Urinary bladder (tissue), 4 donors: ENCODE results near the gene NFKBIB. TPM values are rescaled to one million over a fixed set of nuclear protein-coding genes. Genes with fewer than 3 reads are reported as not detected.
"Not testable (repeated sequence)": the region's sequence is repeated elsewhere in the genome, so short reads cannot be mapped to it uniquely, and the experiment has no call there.

Source experiments
- DNase-seq: peaks from one replicate; pipeline ENCODE4 v3.0.0-alpha.2; 2015; ENCODE audit errors: extremely low spot score
- H3K27ac ChIP-seq: one replicate; pipeline ENCODE4 v1.5.1; 2013; ENCODE audit warnings: low read depth, mild to moderate bottlenecking, moderate library complexity
- H3K36me3 ChIP-seq: one replicate; pipeline ENCODE4 v1.6.1; 2013; ENCODE audit warnings: mild to moderate bottlenecking, moderate library complexity; ENCODE audit not compliant: insufficient read depth
- H3K4me1 ChIP-seq: one replicate; pipeline ENCODE4 v1.6.1; 2013; ENCODE audit warnings: mild to moderate bottlenecking, moderate library complexity; ENCODE audit not compliant: insufficient read depth
- H3K4me3 ChIP-seq: one replicate; pipeline ENCODE4 v1.5.1; 2013; ENCODE audit warnings: low read depth, low read length
- WGBS: extraction: QIAGEN DNeasy Blood & Tissue Kit; methylation state at CpG from one replicate; pipeline ENCODE4 v1.1.7; 2013; 5-methylcytosine and 5-hydroxymethylcytosine counted together
- polyA plus RNA-seq: library from polyadenylated mRNA; stranded (reverse); fragments of 200-250 nt; gene quantifications from one replicate; pipeline ENCODE4 v1.2.3, GENCODE V29; 2013
- total RNA-seq: library from RNA; depleted of rRNA; stranded (reverse); fragments of >200 nt; gene quantifications from one replicate; pipeline ENCODE4 v1.2.3, GENCODE V29; 2014
- donor health status: healthy with polysubstance abuse.
- donor health status: healthy.

NFKBIB gene
- total and polyA plus RNA-seq, 2 donors: 3.4 to 39.1 TPM

GRCh38 chr19:38867171-38867780 is 32.5 kb upstream of the NFKBIB start:
- DNase-seq: no peak
- Histone ChIP-seq H3K4me1 (peaks cover 2% of the 10 kb centered on the region), H3K4me3 (no peak overlapping the region), H3K36me3 (no peaks in the 10 kb centered on the region), H3K27ac (no peak overlapping the region)
- 88% methylated on average over 10 of the region's 10 CpGs for WGBS

GRCh38 chr19:38868551-38868950 is 31.2 kb upstream of the NFKBIB start:
- Histone ChIP-seq H3K4me3 (no peak overlapping the region), H3K27ac (no peak overlapping the region), H3K4me1 (peaks cover 2% of the 10 kb centered on the region), H3K36me3 (no peaks in the 10 kb centered on the region)
- DNase-seq: no peak
- WGBS: 91% methylated on average over 6 of the region's 6 CpGs

- WGBS: 14% methylated on average over 34 of the region's 34 CpGs
- no peak for DNase-seq
- Histone ChIP-seq H3K4me3 (peak overlapping the region; percentile 40), H3K4me1 (peaks cover 2% of the 10 kb centered on the region), H3K27ac (no peak overlapping the region), H3K36me3 (no peaks in the 10 kb centered on the region)
Measured at GRCh38 chr19:38869160-38869835, 30.5 kb upstream of the NFKBIB start.

GRCh38 chr19:38869836-38870607 is 29.7 kb upstream of the NFKBIB start:
- no peaks in the 10 kb centered on the region for H3K36me3 ChIP-seq
- H3K4me3 ChIP-seq: peak overlapping the region; percentile 40
- no peaks in the 10 kb centered on the region for H3K4me1 ChIP-seq
- no peak for DNase-seq
- no peak overlapping the region for H3K27ac ChIP-seq
- WGBS: 17% methylated on average over 62 of the region's 62 CpGs

- Histone ChIP-seq H3K4me1 (no peaks in the 10 kb centered on the region), H3K4me3 (no peak overlapping the region), H3K36me3 (no peaks in the 10 kb centered on the region), H3K27ac (no peak overlapping the region)
- DNase-seq: no peak
- WGBS: 90% methylated on average over 19 of the region's 19 CpGs
Measured at GRCh38 chr19:38870612-38871011, 29.2 kb upstream of the NFKBIB start.

GRCh38 chr19:38873400-38873799 is 26.4 kb upstream of the NFKBIB start:
- H3K36me3 ChIP-seq, H3K4me1 ChIP-seq, H3K4me3 ChIP-seq, H3K27ac ChIP-seq, DNase-seq: not testable (repeated sequence)
- WGBS: 77% methylated on average over 10 of the region's 10 CpGs

GRCh38 chr19:38875656-38876395 is 23.9 kb upstream of the NFKBIB start:
- peaks cover 1% of the 10 kb centered on the region for H3K36me3 ChIP-seq
- no peaks in the 10 kb centered on the region for H3K4me1 ChIP-seq
- no peak overlapping the region for H3K27ac ChIP-seq
- no peak for DNase-seq
- no peak overlapping the region for H3K4me3 ChIP-seq
- 77% methylated on average over 6 of the region's 6 CpGs for WGBS

GRCh38 chr19:38877781-38878574 is 21.8 kb upstream of the NFKBIB start, which contains the start of gene RINL:
Gene RINL, minus strand, starts transcription at chr19:38878275. Its CDS starts 1,533 bp downstream, at chr19:38876742.
- peaks cover 5% of the 10 kb centered on the region for H3K36me3 ChIP-seq
- DNase-seq: no peak
- H3K27ac ChIP-seq: peak within 1 kb of the TSS; percentile 66
- no peak within 1 kb of the TSS for H3K4me3 ChIP-seq
- WGBS: 50% methylated on average over 11 of the region's 11 CpGs
- H3K4me1 ChIP-seq: no peaks in the 10 kb centered on the region

- WGBS: 76% methylated on average over 16 of the region's 16 CpGs
- H3K36me3 ChIP-seq: peaks cover 5% of the 10 kb centered on the region
- no peak overlapping the region for H3K4me3 ChIP-seq
- H3K27ac ChIP-seq: no peak overlapping the region
- H3K4me1 ChIP-seq: no peaks in the 10 kb centered on the region
- DNase-seq: no peak
Measured at GRCh38 chr19:38878575-38879399, 21.0 kb upstream of the NFKBIB start.

- H3K4me3 ChIP-seq: no peak overlapping the region
- 89% methylated on average over 11 of the region's 11 CpGs for WGBS
- DNase-seq: no peak
- no peak overlapping the region for H3K27ac ChIP-seq
- peaks cover 5% of the 10 kb centered on the region for H3K36me3 ChIP-seq
- H3K4me1 ChIP-seq: no peaks in the 10 kb centered on the region
Measured at GRCh38 chr19:38879400-38879751, 20.4 kb upstream of the NFKBIB start.

- H3K4me3 ChIP-seq: no peak overlapping the region
- DNase-seq: no peak
- no peaks in the 10 kb centered on the region for H3K4me1 ChIP-seq
- 92% methylated on average over 19 of the region's 19 CpGs for WGBS
- peaks cover 5% of the 10 kb centered on the region for H3K36me3 ChIP-seq
- H3K27ac ChIP-seq: no peak overlapping the region
Measured at GRCh38 chr19:38880076-38880881, 19.5 kb upstream of the NFKBIB start.
